DND-41 (cell line): ENCODE data around the gene OR10H1.
"Not testable (repeated sequence)": the region's sequence is repeated elsewhere in the genome, so short reads cannot be mapped to it uniquely, and the experiment has no call there.

Experiments used
- CTCF ChIP-seq: IDR thresholded peaks from 2 replicates; pipeline ENCODE4 v1.5.1; 2012; ENCODE audit warnings: borderline replicate concordance, low read length, moderate library complexity, mild to moderate bottlenecking; ENCODE audit not compliant: poor library complexity, severe bottlenecking; ENCODE audit errors: extremely low read depth
- EZH2 ChIP-seq: IDR thresholded peaks from 3 replicates; pipeline ENCODE4 v1.6.1; 2012; ENCODE audit warnings: borderline replicate concordance, low read depth, mild to moderate bottlenecking, moderate library complexity, low read length, inconsistent platforms; ENCODE audit not compliant: severe bottlenecking

- not testable (repeated sequence) for TF ChIP-seq CTCF, EZH2
These were observed 32.6 kb downstream of the OR10H1 start for GRCh38 chr19:15782896-15783295.
